HUES6 (cell line): Measurements from ENCODE around the gene HEY2.
A peak's percentile ranks its signal among the peaks of the same experiment; 100 is the strongest.

Source experiments
- H3K27ac ChIP-seq: 2 replicates; pipeline ENCODE4 v1.7.0; 2013; ENCODE audit warnings: low read depth, mild to moderate bottlenecking, low read length, inconsistent platforms
- H3K27me3 ChIP-seq: 2 replicates; pipeline ENCODE4 v1.6.1; 2013; ENCODE audit warnings: low read length; ENCODE audit not compliant: control insufficient read depth, insufficient read depth
- H3K36me3 ChIP-seq: 2 replicates; pipeline ENCODE4 v1.6.1; 2013; ENCODE audit warnings: low read length; ENCODE audit not compliant: control insufficient read depth, insufficient read depth
- H3K4me1 ChIP-seq: 2 replicates; pipeline ENCODE4 v1.6.1; 2013; ENCODE audit warnings: low read length; ENCODE audit not compliant: control insufficient read depth, insufficient read depth
- H3K4me3 ChIP-seq: 2 replicates; pipeline ENCODE4 v1.5.1; 2013; ENCODE audit warnings: low read depth, low read length
- H3K9ac ChIP-seq: one replicate; pipeline ENCODE4 v1.6.1; 2013; ENCODE audit warnings: mild to moderate bottlenecking, low read length
- H3K9me3 ChIP-seq: 2 replicates; pipeline ENCODE4 v1.6.1; 2013; ENCODE audit warnings: low read depth, low read length; ENCODE audit not compliant: control insufficient read depth, insufficient read depth

The HEY2 gene

DNA sequence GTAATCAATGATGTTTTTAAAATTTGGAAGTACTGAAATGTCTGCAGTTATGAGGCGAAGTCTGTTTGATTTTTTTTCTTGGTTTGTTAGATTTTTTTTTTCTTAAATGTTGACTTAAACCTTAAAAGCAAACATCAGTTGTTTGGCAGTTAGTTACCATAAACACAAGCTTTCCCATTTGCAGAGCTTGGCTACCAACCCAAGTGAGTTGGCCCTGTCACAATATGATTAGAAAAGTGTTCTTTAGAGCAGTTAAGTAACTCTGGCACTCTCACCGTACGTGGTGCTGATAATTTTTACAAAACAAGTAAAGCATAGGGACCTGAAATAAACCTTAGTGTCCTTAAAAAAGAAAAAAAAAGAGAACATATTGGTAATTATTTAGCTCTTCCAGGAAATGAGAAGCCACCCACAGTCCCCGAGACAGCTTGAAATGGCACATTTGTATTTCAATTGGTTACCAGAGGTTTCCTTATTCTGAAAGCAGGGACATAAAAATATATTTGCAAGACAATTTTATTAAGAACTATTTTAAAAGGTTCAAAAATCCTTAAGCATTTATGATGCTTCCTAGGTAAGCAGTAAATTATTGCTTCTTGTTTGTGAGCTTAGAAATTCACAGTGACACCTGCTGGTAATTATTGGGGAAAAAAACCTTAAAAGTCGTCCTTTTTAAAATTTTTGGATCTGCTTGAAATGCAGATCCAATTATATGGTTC lies 3.9 kb downstream of the HEY2 start:
- H3K4me3 ChIP-seq: peak overlapping the region; percentile 35; the same call in 1 of the 2 replicates
- peaks cover 12% of the 10 kb centered on the region for H3K27me3 ChIP-seq
- no peak overlapping the region for H3K9ac ChIP-seq
- peak overlapping the region; percentile 30; the same call in 1 of the 2 replicates for H3K27ac ChIP-seq
- peaks cover 47% of the 10 kb centered on the region for H3K4me1 ChIP-seq
- H3K9me3 ChIP-seq: no peaks in the 10 kb centered on the region
- peaks cover 33% of the 10 kb centered on the region for H3K36me3 ChIP-seq

DNA sequence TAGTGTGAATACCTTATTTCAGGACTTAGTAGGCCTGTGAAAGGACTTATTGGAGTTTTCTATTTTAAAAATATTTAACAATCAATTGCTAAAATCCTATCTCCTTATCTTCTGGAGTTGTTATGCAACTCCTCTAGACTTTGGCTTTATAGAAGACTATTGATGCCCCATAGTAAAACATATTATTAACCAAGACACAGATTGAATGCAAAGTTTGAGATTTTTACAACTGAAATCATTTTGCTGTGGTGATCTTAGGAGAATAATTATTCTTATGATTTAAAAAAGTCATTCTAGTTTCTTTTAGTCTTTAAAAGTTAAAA lies 4.5 kb downstream of the HEY2 start:
- Histone ChIP-seq H3K4me1 (peaks cover 47% of the 10 kb centered on the region), H3K9ac (no peak overlapping the region), H3K36me3 (peaks cover 36% of the 10 kb centered on the region), H3K27me3 (peaks cover 7% of the 10 kb centered on the region), H3K9me3 (no peaks in the 10 kb centered on the region), H3K27ac (no peak overlapping the region), H3K4me3 (no peak overlapping the region)

GRCh38 chr6:125754566-125754965 lies 5.1 kb downstream of the HEY2 start:
- Histone ChIP-seq H3K4me3 (no peak overlapping the region), H3K9me3 (no peaks in the 10 kb centered on the region), H3K36me3 (peaks cover 41% of the 10 kb centered on the region), H3K9ac (no peak overlapping the region), H3K4me1 (peaks cover 50% of the 10 kb centered on the region), H3K27me3 (peaks cover 6% of the 10 kb centered on the region), H3K27ac (no peak overlapping the region)

DNA sequence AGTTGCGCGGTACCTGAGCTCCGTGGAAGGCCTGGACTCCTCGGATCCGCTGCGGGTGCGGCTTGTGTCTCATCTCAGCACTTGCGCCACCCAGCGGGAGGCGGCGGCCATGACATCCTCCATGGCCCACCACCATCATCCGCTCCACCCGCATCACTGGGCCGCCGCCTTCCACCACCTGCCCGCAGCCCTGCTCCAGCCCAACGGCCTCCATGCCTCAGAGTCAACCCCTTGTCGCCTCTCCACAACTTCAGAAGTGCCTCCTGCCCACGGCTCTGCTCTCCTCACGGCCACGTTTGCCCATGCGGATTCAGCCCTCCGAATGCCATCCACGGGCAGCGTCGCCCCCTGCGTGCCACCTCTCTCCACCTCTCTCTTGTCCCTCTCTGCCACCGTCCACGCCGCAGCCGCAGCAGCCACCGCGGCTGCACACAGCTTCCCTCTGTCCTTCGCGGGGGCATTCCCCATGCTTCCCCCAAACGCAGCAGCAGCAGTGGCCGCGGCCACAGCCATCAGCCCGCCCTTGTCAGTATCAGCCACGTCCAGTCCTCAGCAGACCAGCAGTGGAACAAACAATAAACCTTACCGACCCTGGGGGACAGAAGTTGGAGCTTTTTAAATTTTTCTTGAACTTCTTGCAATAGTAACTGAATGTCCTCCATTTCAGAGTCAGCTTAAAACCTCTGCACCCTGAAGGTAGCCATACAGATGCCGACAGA lies 9.9 kb downstream of the HEY2 start:
- H3K9me3 ChIP-seq: no peaks in the 10 kb centered on the region
- no peaks in the 10 kb centered on the region for H3K27me3 ChIP-seq
- H3K4me3 ChIP-seq: 0 out of 2 replicates have a peak overlapping the region, but pooled peaks have one; percentile 5
- no peak overlapping the region for H3K27ac ChIP-seq
- H3K9ac ChIP-seq: no peak overlapping the region
- peaks cover 58% of the 10 kb centered on the region for H3K36me3 ChIP-seq
- H3K4me1 ChIP-seq: peaks cover 15% of the 10 kb centered on the region

DNA sequence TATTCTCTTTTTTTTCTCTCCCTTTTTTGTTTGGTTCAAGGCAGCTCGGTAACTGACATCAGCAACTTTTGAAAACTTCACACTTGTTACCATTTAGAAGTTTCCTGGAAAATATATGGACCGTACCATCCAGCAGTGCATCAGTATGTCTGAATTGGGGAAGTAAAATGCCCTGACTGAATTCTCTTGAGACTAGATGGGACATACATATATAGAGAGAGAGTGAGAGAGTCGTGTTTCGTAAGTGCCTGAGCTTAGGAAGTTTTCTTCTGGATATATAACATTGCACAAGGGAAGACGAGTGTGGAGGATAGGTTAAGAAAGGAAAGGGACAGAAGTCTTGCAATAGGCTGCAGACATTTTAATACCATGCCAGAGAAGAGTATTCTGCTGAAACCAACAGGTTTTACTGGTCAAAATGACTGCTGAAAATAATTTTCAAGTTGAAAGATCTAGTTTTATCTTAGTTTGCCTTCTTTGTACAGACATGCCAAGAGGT lies 10.6 kb downstream of the HEY2 start:
- no peak overlapping the region for H3K27ac ChIP-seq
- peaks cover 9% of the 10 kb centered on the region for H3K4me1 ChIP-seq
- no peak overlapping the region for H3K9ac ChIP-seq
- no peaks in the 10 kb centered on the region for H3K27me3 ChIP-seq
- peaks cover 52% of the 10 kb centered on the region for H3K36me3 ChIP-seq
- no peak overlapping the region for H3K4me3 ChIP-seq
- H3K9me3 ChIP-seq: no peaks in the 10 kb centered on the region

DNA sequence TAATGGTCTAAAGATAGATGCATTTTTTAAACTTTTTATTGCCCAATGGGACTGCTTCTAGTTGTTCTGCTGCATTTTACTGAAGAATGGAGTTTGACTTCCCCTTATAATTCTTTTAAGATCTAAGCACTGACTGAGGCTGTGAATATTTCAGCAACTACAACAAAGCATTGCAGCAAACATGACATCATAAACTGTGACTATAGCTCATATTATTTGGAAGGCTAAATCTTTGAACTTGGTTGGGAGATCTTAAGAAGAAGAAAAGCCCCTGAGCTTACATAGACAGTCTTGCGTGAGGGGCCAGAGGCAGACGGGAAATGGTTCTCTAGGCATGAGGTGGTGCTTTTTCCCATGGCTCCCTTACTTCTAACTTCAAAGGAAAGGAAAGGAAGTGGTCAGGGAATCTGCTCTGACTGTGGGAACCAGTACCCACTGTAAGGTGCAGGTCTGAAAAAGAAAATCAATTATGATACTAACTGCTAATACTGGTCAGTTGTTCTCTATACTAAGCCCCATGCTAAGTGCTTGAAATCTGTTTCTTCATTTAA lies 14.8 kb downstream of the HEY2 start:
- no peak overlapping the region for H3K9ac ChIP-seq
- H3K4me1 ChIP-seq: peaks cover 2% of the 10 kb centered on the region; the same call in 1 of the 2 replicates
- H3K9me3 ChIP-seq: no peaks in the 10 kb centered on the region
- H3K27ac ChIP-seq: no peak overlapping the region
- no peaks in the 10 kb centered on the region for H3K27me3 ChIP-seq
- peaks cover 21% of the 10 kb centered on the region for H3K36me3 ChIP-seq
- H3K4me3 ChIP-seq: no peak overlapping the region

- Histone ChIP-seq H3K4me3 (no peak overlapping the region), H3K27me3 (no peaks in the 10 kb centered on the region), H3K27ac (no peak overlapping the region), H3K9ac (no peak overlapping the region), H3K4me1 (no peaks in the 10 kb centered on the region), H3K36me3 (peaks cover 4% of the 10 kb centered on the region; the same call in 1 of the 2 replicates), H3K9me3 (no peaks in the 10 kb centered on the region)
Measured at GRCh38 chr6:125765944-125766343, 16.5 kb downstream of the HEY2 start.

DNA sequence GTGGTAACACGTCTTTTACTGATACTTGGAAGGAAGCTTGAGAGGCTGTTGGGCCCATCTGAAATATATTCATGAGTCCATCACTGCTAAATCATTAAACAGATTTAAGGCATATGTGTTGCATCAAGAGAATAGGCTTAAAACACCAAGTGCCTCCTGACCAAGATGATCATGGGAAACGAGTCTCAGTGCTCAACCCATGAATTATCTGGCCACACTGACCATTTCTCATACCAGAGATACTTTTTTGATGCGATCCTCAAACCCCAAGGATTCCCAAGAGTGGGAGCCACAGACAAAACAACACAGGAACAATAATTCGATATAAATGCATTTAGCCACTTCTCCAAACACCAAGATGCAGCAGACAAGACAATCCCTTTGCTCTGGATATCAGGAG lies 17.2 kb downstream of the HEY2 start:
- no peak overlapping the region for H3K9ac ChIP-seq
- no peaks in the 10 kb centered on the region for H3K36me3 ChIP-seq
- no peaks in the 10 kb centered on the region for H3K9me3 ChIP-seq
- H3K27ac ChIP-seq: no peak overlapping the region
- H3K4me1 ChIP-seq: no peaks in the 10 kb centered on the region
- H3K27me3 ChIP-seq: no peaks in the 10 kb centered on the region
- no peak overlapping the region for H3K4me3 ChIP-seq

DNA sequence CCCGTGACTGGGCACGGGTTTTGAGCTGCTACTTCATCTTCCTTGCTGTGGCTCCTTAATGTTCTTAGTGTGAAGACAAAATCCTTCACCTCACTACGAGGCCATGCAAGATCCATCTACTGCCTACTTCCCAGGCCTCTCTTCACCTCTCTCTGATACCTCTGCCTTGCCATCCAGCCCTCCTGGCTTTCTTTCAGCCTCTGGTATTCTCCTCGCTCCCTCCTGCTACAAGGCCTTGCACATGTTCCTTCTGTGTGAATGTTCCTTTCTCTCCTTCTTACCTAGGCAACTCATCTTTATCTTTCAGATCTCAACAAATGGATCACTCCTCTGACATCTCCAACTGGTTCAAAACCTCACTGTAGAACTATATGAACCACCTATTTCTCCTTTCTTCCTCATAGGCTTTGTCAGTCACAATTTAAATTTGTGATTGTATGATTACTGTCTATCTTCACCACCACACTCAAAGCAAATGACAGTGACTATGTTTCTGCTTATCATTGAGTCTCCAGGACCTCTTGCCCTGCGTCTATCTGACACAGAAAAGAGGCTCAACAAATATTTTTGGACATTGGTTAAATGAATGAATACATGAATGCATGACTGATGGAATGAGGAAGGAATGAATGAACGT lies 19.8 kb downstream of the HEY2 start:
- no peaks in the 10 kb centered on the region for H3K36me3 ChIP-seq
- no peak overlapping the region for H3K9ac ChIP-seq
- no peaks in the 10 kb centered on the region for H3K9me3 ChIP-seq
- H3K4me1 ChIP-seq: no peaks in the 10 kb centered on the region
- no peak overlapping the region for H3K4me3 ChIP-seq
- H3K27ac ChIP-seq: no peak overlapping the region
- no peaks in the 10 kb centered on the region for H3K27me3 ChIP-seq

DNA sequence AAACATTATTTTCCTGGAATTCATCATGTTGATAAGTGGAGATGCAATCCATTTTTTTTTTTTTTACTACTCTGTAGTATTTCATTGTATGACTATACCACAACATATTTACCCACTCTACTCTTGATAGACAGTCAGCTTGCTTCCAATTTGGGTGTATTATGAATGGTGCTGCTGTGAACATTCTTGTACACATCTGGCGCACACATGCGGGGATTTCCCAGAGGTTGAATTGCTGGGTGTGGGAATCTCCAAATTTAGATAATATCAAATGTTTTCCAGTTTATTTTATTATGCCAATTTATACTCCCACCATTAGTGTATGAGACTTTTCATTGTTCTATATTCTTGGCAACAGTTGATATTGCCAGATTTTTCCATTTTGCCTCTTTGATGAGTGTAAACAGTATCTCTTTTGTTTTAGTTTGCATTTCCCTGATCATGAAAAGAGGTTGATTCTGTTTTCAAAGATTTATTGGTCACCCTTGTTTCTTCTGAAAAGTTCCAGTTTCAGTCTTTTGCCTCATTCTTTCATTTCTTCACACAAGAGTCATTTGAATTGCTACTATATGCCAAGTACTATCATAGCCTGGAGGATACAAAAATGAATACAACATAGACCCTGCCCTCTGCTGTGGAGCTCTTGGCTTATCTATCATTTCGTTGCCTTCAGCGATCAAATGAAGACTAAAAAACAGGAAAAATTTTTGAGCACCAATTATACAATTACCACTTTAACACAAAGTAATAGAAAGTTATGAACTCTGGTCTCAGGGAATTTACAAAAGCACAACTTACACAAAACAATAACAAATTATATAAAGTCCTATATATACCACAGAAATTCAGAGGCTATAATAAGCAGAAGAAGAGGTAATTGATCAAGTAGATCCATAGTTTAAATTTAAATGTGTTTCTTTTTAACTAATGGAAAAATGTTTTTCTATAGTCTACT lies 24.2 kb downstream of the HEY2 start:
- Histone ChIP-seq H3K27ac (no peak overlapping the region), H3K4me1 (peaks cover 9% of the 10 kb centered on the region; the same call in 1 of the 2 replicates), H3K9me3 (no peaks in the 10 kb centered on the region), H3K9ac (no peak overlapping the region), H3K36me3 (no peaks in the 10 kb centered on the region), H3K4me3 (no peak overlapping the region), H3K27me3 (no peaks in the 10 kb centered on the region)
